Vagina (tissue), 2 donors: ENCODE results near the gene PEMT. TPM values are rescaled to one million over a fixed set of nuclear protein-coding genes. Genes with fewer than 3 reads are reported as not detected.
"Not testable (repeated sequence)": the region's sequence is repeated elsewhere in the genome, so short reads cannot be mapped to it uniquely, and the experiment has no call there.

ENCODE experiments used
- DNase-seq, 2 donors: peaks; one replicate each; pipeline ENCODE4 v3.0.0-alpha.2; 2017; ENCODE audit errors: extremely low spot score in 2 of 2
- H3K27ac ChIP-seq: fragments of 200-600 bp; sonication (generic); one replicate; pipeline ENCODE4 v1.5.1; 2019
- H3K27me3 ChIP-seq: fragments of 200-600 bp; sonication (generic); one replicate; pipeline ENCODE4 v1.5.1; 2019
- H3K36me3 ChIP-seq, 2 donors: fragments of 200-600 bp; sonication (generic); one replicate each; pipeline ENCODE4 v1.5.1; 2017 to 2019
- H3K4me1 ChIP-seq: fragments of 200-600 bp; sonication (generic); one replicate; pipeline ENCODE4 v1.5.1; 2019
- H3K4me3 ChIP-seq, 2 donors: fragments of 200-600 bp; sonication (generic); 1 replicate in 1 of 2; 2 replicates in 1 of 2; pipeline ENCODE4 v1.5.1; 2016 to 2019
- H3K9me3 ChIP-seq: fragments of 200-600 bp; sonication (generic); one replicate; pipeline ENCODE4 v1.5.1; 2019
- CTCF ChIP-seq, 3 experiments: fragments of 450-650 bp in 2 of 3; fragments of 200-600 bp in 1 of 3; sonication (generic) in 1 of 3; IDR thresholded peaks; one replicate each; pipeline ENCODE4 v1.5.1; 2017 to 2019; ENCODE audit warnings: antibody characterized with exemption in 3 of 3, mild to moderate bottlenecking in 2 of 3, moderate library complexity in 2 of 3
- POLR2A ChIP-seq, 2 donors: fragments of 450-650 bp; IDR thresholded peaks; one replicate each; pipeline ENCODE4 v1.6.1; 2017; ENCODE audit warnings: antibody characterized with exemption in 2 of 2, mild to moderate bottlenecking in 2 of 2, moderate library complexity in 2 of 2
- POLR2AphosphoS5 ChIP-seq, 2 donors: sonication (generic); formaldehyde crosslinking; IDR thresholded peaks; one replicate each; pipeline ENCODE4 v1.9.0; 2017; ENCODE audit warnings: antibody characterized with exemption in 2 of 2, mild to moderate bottlenecking in 2 of 2, low read depth in 1 of 2; ENCODE audit not compliant: insufficient read depth in 1 of 2
- intact Hi-C: fragments of 100-400 bp; cut with DNase I; formaldehyde crosslinking; loops from one replicate; pipeline ENCODE4 v1.15.1; 2023
- total RNA-seq: library from RNA; depleted of rRNA; stranded (reverse); fragments of >200 nt; gene quantifications from one replicate; pipeline ENCODE4 v1.2.3, GENCODE V29; 2016

Gene PEMT
- total RNA-seq, 1 donor from 2014 or later, result 37.3 TPM

- H3K36me3 ChIP-seq, result no peaks in the 10 kb centered on the region
- no peak overlapping the region for H3K27ac ChIP-seq
- no peaks in the 10 kb centered on the region for H3K27me3 ChIP-seq
- intact Hi-C loops, result no loop called here
- no peak overlapping the region for H3K4me3 ChIP-seq
- no peaks in the 10 kb centered on the region for H3K9me3 ChIP-seq
- H3K4me1 ChIP-seq, result no peaks in the 10 kb centered on the region
- DNase-seq, result no peak
- TF ChIP-seq POLR2A (IDR thresholded peaks at IDR 0.05) (no peak), CTCF (IDR thresholded peaks at IDR 0.05) (no peak)
Observed at GRCh38 chr17:17635126-17635525, 43.6 kb upstream of the PEMT start.

DNA sequence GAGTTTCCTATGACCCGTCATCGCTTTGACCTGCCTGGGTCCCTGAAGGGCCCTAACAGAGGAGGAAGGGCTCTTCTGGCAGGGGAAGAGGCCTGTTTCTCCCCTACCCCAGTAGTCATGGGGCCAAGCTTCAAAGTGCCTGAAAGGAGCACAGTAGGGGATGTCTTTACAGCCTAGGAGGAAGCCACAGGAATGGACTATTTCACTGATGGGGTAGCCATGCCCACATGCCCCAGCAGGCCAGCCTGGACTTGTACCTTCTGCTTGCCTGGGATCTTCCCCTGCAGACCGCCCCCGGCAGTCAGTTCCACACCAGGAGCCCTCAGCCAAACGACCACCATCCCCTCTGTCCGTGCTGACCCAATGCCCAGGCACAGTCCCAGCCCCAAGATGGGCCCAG lies 41.8 kb upstream of the PEMT start:
- Histone ChIP-seq H3K36me3 (no peaks in the 10 kb centered on the region), H3K4me3 (no peak overlapping the region), H3K4me1 (no peaks in the 10 kb centered on the region), H3K27me3 (no peaks in the 10 kb centered on the region), H3K27ac (no peak overlapping the region), H3K9me3 (no peaks in the 10 kb centered on the region)
- intact Hi-C loops, result no loop called here
- no peak for DNase-seq
- no peak for TF ChIP-seq CTCF (IDR thresholded peaks at IDR 0.05)
- TF ChIP-seq POLR2A (IDR thresholded peaks at IDR 0.05), result no peak
- TF ChIP-seq POLR2AphosphoS5 (IDR thresholded peaks at IDR 0.05; ENCODE audit: insufficient read depth in 1 of 2, low read depth in 1 of 2), result no peak

DNA sequence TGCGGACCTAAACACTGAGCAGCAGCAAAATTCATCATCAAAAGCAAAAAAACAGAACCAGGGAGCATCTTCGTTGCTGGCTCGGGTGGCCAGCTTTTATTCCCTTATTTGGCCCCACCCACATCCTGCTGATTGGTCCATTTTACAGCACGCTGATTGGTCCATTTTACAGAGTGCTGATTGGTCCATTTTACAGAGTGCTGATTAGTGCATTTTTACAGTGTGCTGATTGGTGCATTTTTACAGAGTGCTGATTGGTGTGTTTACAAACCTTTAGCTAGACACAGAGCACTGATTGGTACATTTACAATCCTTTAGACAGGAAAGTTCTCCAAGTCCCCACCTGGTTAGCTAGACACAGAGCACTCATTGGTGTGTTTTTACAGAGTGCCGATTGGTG lies 41.2 kb upstream of the PEMT start:
- H3K4me3 ChIP-seq, H3K27ac ChIP-seq, H3K4me1 ChIP-seq, intact Hi-C loops, H3K27me3 ChIP-seq, DNase-seq, H3K9me3 ChIP-seq, H3K36me3 ChIP-seq: not testable (repeated sequence)

GRCh38 chr17:17628388-17629008 lies 37.0 kb upstream of the PEMT start:
- intact Hi-C loops, result no loop called here
- TF ChIP-seq CTCF (IDR thresholded peaks at IDR 0.05), result no peak
- no peak for TF ChIP-seq POLR2AphosphoS5 (IDR thresholded peaks at IDR 0.05; ENCODE audit: insufficient read depth in 1 of 2, low read depth in 1 of 2)
- TF ChIP-seq POLR2A (IDR thresholded peaks at IDR 0.05), result no peak
- Histone ChIP-seq H3K27me3 (no peaks in the 10 kb centered on the region), H3K4me1 (no peaks in the 10 kb centered on the region), H3K4me3 (no peak overlapping the region), H3K27ac (no peak overlapping the region), H3K9me3 (no peaks in the 10 kb centered on the region), H3K36me3 (no peaks in the 10 kb centered on the region)
- no peak for DNase-seq

- DNase-seq, result no peak
- Histone ChIP-seq H3K27ac (no peak overlapping the region), H3K9me3 (no peaks in the 10 kb centered on the region), H3K4me3 (no peak overlapping the region), H3K36me3 (no peaks in the 10 kb centered on the region), H3K27me3 (no peaks in the 10 kb centered on the region), H3K4me1 (no peaks in the 10 kb centered on the region)
- intact Hi-C loops, result no loop called here
- TF ChIP-seq POLR2AphosphoS5 (IDR thresholded peaks at IDR 0.05; ENCODE audit: insufficient read depth in 1 of 2, low read depth in 1 of 2), result no peak
- no peak for TF ChIP-seq POLR2A (IDR thresholded peaks at IDR 0.05)
- no peak for TF ChIP-seq CTCF (IDR thresholded peaks at IDR 0.05)
Observed at GRCh38 chr17:17626840-17627239, 35.3 kb upstream of the PEMT start.
